Esophagus muscularis mucosa (tissue), 3 donors: Measurements from ENCODE around the gene CCNG2.

Experiments
- CTCF ChIP-seq, 3 experiments: fragments of 200-600 bp in 2 of 3; fragments of 450-650 bp in 1 of 3; sonication (generic) in 2 of 3; IDR thresholded peaks; one replicate each; pipeline ENCODE4 v1.5.1; 2017 to 2019; ENCODE audit warnings: antibody characterized with exemption in 3 of 3, mild to moderate bottlenecking in 2 of 3, moderate library complexity in 1 of 3
- POLR2A ChIP-seq: fragments of 450-650 bp; IDR thresholded peaks from one replicate; pipeline ENCODE4 v1.6.1; 2017; ENCODE audit warnings: antibody characterized with exemption, moderate library complexity, mild to moderate bottlenecking, low read depth

- TF ChIP-seq CTCF (IDR thresholded peaks at IDR 0.05) (no peak), POLR2A (no peak)
These were observed 29.0 kb upstream of the CCNG2 start for GRCh38 chr4:77127837-77128621.
